Neural cell (in vitro differentiated cells): Measurements from ENCODE around the gene YWHAB. TPM values are rescaled to one million over a fixed set of nuclear protein-coding genes. Genes with fewer than 3 reads are reported as not detected.

Experiments used
- H2AFZ ChIP-seq: fragments of 200-600, 300-800 bp; sonication (generic), shearing (Covaris generic); 2 replicates; pipeline ENCODE4 v1.6.0; 2014; ENCODE audit warnings: low read depth, mild to moderate bottlenecking, antibody characterized with exemption, low read length, moderate library complexity
- H3F3A ChIP-seq: fragments of 200-600 bp; shearing (Covaris generic); 2 replicates; pipeline ENCODE4 v1.6.1; 2016; ENCODE audit warnings: mild to moderate bottlenecking, moderate library complexity, mixed read lengths, antibody characterized with exemption, low read length; ENCODE audit not compliant: insufficient read depth, poor library complexity, severe bottlenecking
- H3K27ac ChIP-seq: fragments of 200-600, 300-800 bp; sonication (generic), shearing (Covaris generic); 2 replicates; pipeline ENCODE4 v1.5.1; 2014; ENCODE audit warnings: mild to moderate bottlenecking, low read length, moderate library complexity
- H3K27me3 ChIP-seq: fragments of 300-800, 200-600 bp; sonication (generic), shearing (Covaris generic); 2 replicates; pipeline ENCODE4 v1.6.0; 2014; ENCODE audit warnings: mild to moderate bottlenecking, low read depth, low read length, moderate library complexity; ENCODE audit not compliant: insufficient read depth
- H3K36me3 ChIP-seq: fragments of 300-800, 200-600 bp; sonication (generic), shearing (Covaris generic); 2 replicates; pipeline ENCODE4 v1.5.1; 2014; ENCODE audit warnings: mild to moderate bottlenecking, antibody characterized with exemption, low read length, moderate library complexity; ENCODE audit not compliant: insufficient read depth
- H3K4me2 ChIP-seq: fragments of 300-800, 200-600 bp; sonication (generic), shearing (Covaris generic); 2 replicates; pipeline ENCODE4 v1.6.0; 2014; ENCODE audit warnings: mild to moderate bottlenecking, low read length
- H3K4me3 ChIP-seq: fragments of 300-800, 200-600 bp; sonication (generic), shearing (Covaris generic); 2 replicates; pipeline ENCODE4 v1.5.1; 2014; ENCODE audit warnings: mild to moderate bottlenecking, low read length, moderate library complexity
- H3K79me2 ChIP-seq: fragments of 200-600 bp; shearing (Covaris generic); replicated peaks from 2 replicates; pipeline ENCODE4 v1.6.0; 2014; ENCODE audit warnings: mild to moderate bottlenecking, low read length, moderate library complexity; ENCODE audit not compliant: insufficient read depth
- H3K9ac ChIP-seq: fragments of 300-800, 200-600 bp; sonication (generic), shearing (Covaris generic); 2 replicates; pipeline ENCODE4 v1.6.1; 2016; ENCODE audit warnings: mild to moderate bottlenecking, low read length, mixed read lengths
- H3K9me2 ChIP-seq: fragments of 200-600 bp; shearing (Covaris generic); 2 replicates; pipeline ENCODE4 v1.6.1; 2016; ENCODE audit warnings: mild to moderate bottlenecking, low read length, mixed read lengths; ENCODE audit not compliant: insufficient read depth
- H3K9me3 ChIP-seq: fragments of 200-600, 300-800 bp; sonication (generic), shearing (Covaris generic); 2 replicates; pipeline ENCODE4 v1.6.1; 2016; ENCODE audit warnings: mild to moderate bottlenecking, mixed run types, low read length, moderate library complexity, mixed read lengths
- H4K20me1 ChIP-seq: fragments of 200-600 bp; shearing (Covaris generic); 2 replicates; pipeline ENCODE4 v1.6.1; 2016; ENCODE audit warnings: mild to moderate bottlenecking, mixed run types; ENCODE audit not compliant: insufficient read depth
- MXI1 ChIP-seq: fragments of 450-650 bp; conservative IDR thresholded peaks from 2 replicates; pipeline ENCODE4 v1.6.1; 2014; ENCODE audit warnings: antibody characterized with exemption, mild to moderate bottlenecking; ENCODE audit not compliant: poor library complexity, severe bottlenecking
- POLR2AphosphoS5 ChIP-seq: IDR thresholded peaks from 2 replicates; pipeline ENCODE4 v1.6.1; 2012
- RAD21 ChIP-seq: fragments of 450-650 bp; conservative IDR thresholded peaks from 2 replicates; pipeline ENCODE4 v1.6.1; 2014; ENCODE audit warnings: antibody characterized with exemption, mild to moderate bottlenecking, moderate library complexity
- REST ChIP-seq: IDR thresholded peaks from 2 replicates; pipeline ENCODE4 v1.6.1; 2012; ENCODE audit warnings: borderline replicate concordance
- SMC3 ChIP-seq: fragments of 450-650 bp; conservative IDR thresholded peaks from 2 replicates; pipeline ENCODE4 v1.6.1; 2014; ENCODE audit warnings: antibody characterized with exemption, mild to moderate bottlenecking, moderate library complexity; ENCODE audit not compliant: poor library complexity
- TAF1 ChIP-seq: IDR thresholded peaks from 2 replicates; pipeline ENCODE4 v1.6.1; 2012; ENCODE audit warnings: low read depth
- polyA plus RNA-seq: library from polyadenylated mRNA; depleted of rRNA; stranded (reverse); fragments of >200 nt; gene quantifications from 2 replicates; pipeline ENCODE4 v1.2.3, GENCODE V29; 2014

The YWHAB gene
- polyA plus RNA-seq, 1 donor from 2014 or later = 279 TPM

- peaks cover 17% of the 10 kb centered on the region for H3K79me2 ChIP-seq
These were observed 70.9 kb downstream of the YWHAB start for GRCh38 chr20:44956410-44956809.

More at GRCh38 chr20:44956410-44956809, 70.9 kb downstream of the YWHAB start:
- Histone ChIP-seq H3K9ac (no peak overlapping the region), H3K4me2 (no peak overlapping the region), H2AFZ (no peak overlapping the region), H4K20me1 (no peaks in the 10 kb centered on the region), H3K4me3 (no peak overlapping the region), H3K9me2 (no peaks in the 10 kb centered on the region), H3K9me3 (no peaks in the 10 kb centered on the region), H3F3A (no peaks in the 10 kb centered on the region), H3K36me3 (peaks cover 5% of the 10 kb centered on the region), H3K27ac (no peak overlapping the region), H3K27me3 (no peaks in the 10 kb centered on the region)
- TF ChIP-seq POLR2AphosphoS5 (no peak), RAD21 (no peak), MXI1 (no peak), TAF1 (no peak), SMC3 (no peak), REST (no peak)

Other genes starting within 250 kb of the YWHAB start
- gene ADA, start 234.0 kb upstream of the YWHAB start, polyA plus RNA-seq = 0.52 and 0.56 TPM in 2 replicates
- not detected in 2 replicates for gene CCN5, start 170.3 kb upstream of the YWHAB start, polyA plus RNA-seq
- not detected in 2 replicates for gene KCNK15, start 139.8 kb upstream of the YWHAB start, polyA plus RNA-seq
- 40.6 and 47.2 TPM in 2 replicates for gene RIMS4, start 75.2 kb upstream of the YWHAB start, polyA plus RNA-seq
- gene PABPC1L, start 24.4 kb downstream of the YWHAB start, polyA plus RNA-seq = 3.6 and 6.2 TPM in 2 replicates
- gene TOMM34, start 74.7 kb downstream of the YWHAB start, polyA plus RNA-seq = 10.0 and 11.7 TPM in 2 replicates
- gene STK4, start 80.8 kb downstream of the YWHAB start, polyA plus RNA-seq = 12.5 and 14.0 TPM in 2 replicates
- gene KCNS1, start 215.4 kb downstream of the YWHAB start, polyA plus RNA-seq = not detected in 2 replicates
- not detected in 2 replicates for gene WFDC5, start 229.5 kb downstream of the YWHAB start, polyA plus RNA-seq
- not detected in 2 replicates for gene WFDC12, start 238.8 kb downstream of the YWHAB start, polyA plus RNA-seq